ENCODE data around the gene ZNF234. TPM values are rescaled to one million over a fixed set of nuclear protein-coding genes. Genes with fewer than 3 reads are reported as not detected.

The ZNF234 gene
- total RNA-seq, 1 experiment from 2014 or later: 9.6 TPM

DNA sequence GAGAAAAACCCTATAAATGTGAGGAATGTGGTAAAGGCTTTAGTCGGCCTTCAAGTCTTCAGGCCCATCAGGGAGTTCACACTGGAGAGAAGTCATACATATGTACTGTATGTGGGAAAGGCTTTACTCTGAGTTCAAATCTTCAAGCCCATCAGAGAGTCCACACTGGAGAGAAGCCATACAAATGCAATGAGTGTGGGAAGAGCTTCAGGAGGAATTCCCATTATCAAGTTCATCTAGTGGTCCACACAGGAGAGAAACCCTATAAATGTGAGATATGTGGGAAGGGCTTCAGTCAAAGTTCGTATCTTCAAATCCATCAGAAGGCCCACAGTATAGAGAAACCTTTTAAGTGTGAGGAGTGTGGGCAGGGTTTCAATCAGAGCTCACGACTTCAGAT is 35.2 kb downstream of the ZNF234 start:
- H3K27me3 Mint-ChIP-seq (ENCODE audit: insufficient read depth, unreplicated experiment): no peaks in the 10 kb centered on the region
- no peaks in the 10 kb centered on the region for H3K4me1 Mint-ChIP-seq (ENCODE audit: insufficient read depth, unreplicated experiment)
- TF ChIP-seq, protein P1, sequence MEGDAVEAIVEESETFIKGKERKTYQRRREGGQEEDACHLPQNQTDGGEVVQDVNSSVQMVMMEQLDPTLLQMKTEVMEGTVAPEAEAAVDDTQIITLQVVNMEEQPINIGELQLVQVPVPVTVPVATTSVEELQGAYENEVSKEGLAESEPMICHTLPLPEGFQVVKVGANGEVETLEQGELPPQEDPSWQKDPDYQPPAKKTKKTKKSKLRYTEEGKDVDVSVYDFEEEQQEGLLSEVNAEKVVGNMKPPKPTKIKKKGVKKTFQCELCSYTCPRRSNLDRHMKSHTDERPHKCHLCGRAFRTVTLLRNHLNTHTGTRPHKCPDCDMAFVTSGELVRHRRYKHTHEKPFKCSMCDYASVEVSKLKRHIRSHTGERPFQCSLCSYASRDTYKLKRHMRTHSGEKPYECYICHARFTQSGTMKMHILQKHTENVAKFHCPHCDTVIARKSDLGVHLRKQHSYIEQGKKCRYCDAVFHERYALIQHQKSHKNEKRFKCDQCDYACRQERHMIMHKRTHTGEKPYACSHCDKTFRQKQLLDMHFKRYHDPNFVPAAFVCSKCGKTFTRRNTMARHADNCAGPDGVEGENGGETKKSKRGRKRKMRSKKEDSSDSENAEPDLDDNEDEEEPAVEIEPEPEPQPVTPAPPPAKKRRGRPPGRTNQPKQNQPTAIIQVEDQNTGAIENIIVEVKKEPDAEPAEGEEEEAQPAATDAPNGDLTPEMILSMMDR (IDR thresholded peaks at IDR 0.05; ENCODE audit: unreplicated experiment): no peak
- POLR2A ChIA-PET: interaction anchor here (0.6 to 1.1 kb wide), 3 partner anchors 68 to 204 kb away, joined by 3 read pairs; no protein-coding TSS in a partner anchor
- DNase-seq (ENCODE audit: unreplicated experiment): no peak
- no TSS peak for BruUV-seq (replicated peaks)
- H3K27ac Mint-ChIP-seq (ENCODE audit: low read depth, unreplicated experiment): no peak overlapping the region
- CTCF ChIA-PET: no interaction called here
- H3K9me3 Mint-ChIP-seq (ENCODE audit: unreplicated experiment): peaks cover 37% of the 10 kb centered on the region
- peaks cover 62% of the 10 kb centered on the region for H3K36me3 Mint-ChIP-seq (ENCODE audit: insufficient read depth, unreplicated experiment)
- no peak overlapping the region for H3K4me3 Mint-ChIP-seq (ENCODE audit: unreplicated experiment)
- intact Hi-C loops (cut with micrococcal nuclease): no loop called here

DNA sequence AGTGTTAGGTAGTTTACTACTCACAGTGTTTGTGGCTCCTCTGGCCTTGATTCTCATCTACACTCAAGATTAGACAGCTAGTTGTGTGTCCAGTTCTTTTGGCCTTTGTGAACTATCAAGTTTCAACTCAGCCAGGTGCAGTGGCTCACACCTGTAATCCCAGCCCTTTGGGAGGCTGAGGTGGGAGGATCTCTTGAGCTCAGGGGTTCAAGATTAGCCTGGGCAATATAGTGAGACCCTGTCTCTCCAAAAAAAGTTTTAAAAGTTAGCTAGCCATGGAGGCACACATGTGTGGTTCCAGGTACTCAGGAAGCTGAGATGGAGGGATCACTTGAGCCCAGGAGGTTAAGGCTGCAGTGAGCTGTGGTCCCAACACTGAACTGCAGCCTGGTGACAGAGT is 39.6 kb downstream of the ZNF234 start:
- Mint-ChIP-seq H3K36me3 (ENCODE audit: insufficient read depth, unreplicated experiment) (peaks cover 19% of the 10 kb centered on the region), H3K4me1 (ENCODE audit: insufficient read depth, unreplicated experiment) (no peaks in the 10 kb centered on the region), H3K9me3 (ENCODE audit: unreplicated experiment) (peaks cover 33% of the 10 kb centered on the region), H3K4me3 (ENCODE audit: unreplicated experiment) (no peak overlapping the region), H3K27ac (ENCODE audit: low read depth, unreplicated experiment) (no peak overlapping the region), H3K27me3 (ENCODE audit: insufficient read depth, unreplicated experiment) (no peaks in the 10 kb centered on the region)
- POLR2A ChIA-PET: interaction anchor here (0.6 to 1.9 kb wide), 2 partner anchors 9 to 26 kb away, joined by 3 to 7 read pairs; no protein-coding TSS in a partner anchor
- CTCF ChIA-PET: no interaction called here
- no peak for DNase-seq (ENCODE audit: unreplicated experiment)
- TF ChIP-seq, protein P1 (IDR thresholded peaks at IDR 0.05; ENCODE audit: unreplicated experiment): no peak
- BruUV-seq (replicated peaks): no TSS peak
- intact Hi-C loops (cut with micrococcal nuclease): no loop called here

DNA sequence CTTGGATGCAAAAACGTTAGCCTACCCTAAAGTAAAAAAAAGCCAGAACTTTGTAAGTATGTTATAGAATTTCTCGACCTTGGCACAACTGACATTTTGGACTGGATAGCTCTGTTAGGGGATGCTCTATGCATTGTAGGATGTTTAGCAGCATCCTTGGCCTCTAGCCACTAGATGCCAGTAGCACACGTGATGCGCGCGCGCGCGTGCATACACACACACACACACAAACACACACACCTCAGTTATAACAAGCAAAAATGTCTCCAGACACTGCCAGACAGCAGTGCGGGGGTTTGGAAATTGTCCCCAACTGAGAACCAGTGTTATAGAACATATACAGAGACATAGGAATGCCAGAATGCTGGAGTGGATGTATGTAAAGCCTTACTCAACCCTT is 40.8 kb downstream of the ZNF234 start:
- CTCF ChIA-PET: no interaction called here
- Mint-ChIP-seq H3K9me3 (ENCODE audit: unreplicated experiment) (peaks cover 21% of the 10 kb centered on the region), H3K36me3 (ENCODE audit: insufficient read depth, unreplicated experiment) (peaks cover 7% of the 10 kb centered on the region), H3K27ac (ENCODE audit: low read depth, unreplicated experiment) (no peak overlapping the region), H3K27me3 (ENCODE audit: insufficient read depth, unreplicated experiment) (no peaks in the 10 kb centered on the region), H3K4me3 (ENCODE audit: unreplicated experiment) (no peak overlapping the region), H3K4me1 (ENCODE audit: insufficient read depth, unreplicated experiment) (no peaks in the 10 kb centered on the region)
- no peak for DNase-seq (ENCODE audit: unreplicated experiment)
- POLR2A ChIA-PET: interaction anchor here (1.3 to 1.9 kb wide), 2 partner anchors 14 to 25 kb away, joined by 4 to 7 read pairs; no protein-coding TSS in a partner anchor
- intact Hi-C loops (cut with micrococcal nuclease): no loop called here
- TF ChIP-seq, protein P1 (IDR thresholded peaks at IDR 0.05; ENCODE audit: unreplicated experiment): no peak
- no TSS peak for BruUV-seq (replicated peaks)

DNA sequence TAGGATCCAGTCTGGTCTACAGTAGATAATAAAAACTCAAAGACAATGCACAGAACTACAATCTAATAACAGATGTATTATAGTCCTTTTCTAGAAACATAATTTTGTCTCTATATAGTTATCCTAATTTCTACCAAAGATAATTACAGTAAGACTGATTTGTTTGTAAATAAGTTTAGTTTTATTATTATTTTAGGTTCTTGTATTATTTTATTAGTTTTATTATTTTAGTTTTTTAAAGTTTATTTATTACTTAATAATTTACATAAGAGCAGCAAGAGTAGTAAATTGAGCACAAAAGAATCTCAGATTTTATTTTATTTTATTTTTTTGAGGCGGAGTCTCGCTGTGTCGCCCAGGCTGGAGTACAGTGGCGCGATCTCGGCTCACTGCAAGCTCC is 48.7 kb downstream of the ZNF234 start:
- no TSS peak for BruUV-seq (replicated peaks)
- H3K27me3 Mint-ChIP-seq (ENCODE audit: insufficient read depth, unreplicated experiment): peaks cover 11% of the 10 kb centered on the region
- no peaks in the 10 kb centered on the region for H3K4me1 Mint-ChIP-seq (ENCODE audit: insufficient read depth, unreplicated experiment)
- TF ChIP-seq, protein P1 (IDR thresholded peaks at IDR 0.05; ENCODE audit: unreplicated experiment): no peak
- intact Hi-C loops (cut with micrococcal nuclease): no loop called here
- no peaks in the 10 kb centered on the region for H3K36me3 Mint-ChIP-seq (ENCODE audit: insufficient read depth, unreplicated experiment)
- ChIA-PET CTCF (interaction anchor here (0.6 kb wide), 1 partner anchor 31 kb away, joined by 3 read pairs; no protein-coding TSS in a partner anchor), POLR2A (interaction anchor here (0.6 kb wide), 1 partner anchor 10 kb away, joined by 3 read pairs; no protein-coding TSS in a partner anchor)
- no peak for DNase-seq (ENCODE audit: unreplicated experiment)
- H3K4me3 Mint-ChIP-seq (ENCODE audit: unreplicated experiment): no peak overlapping the region
- H3K9me3 Mint-ChIP-seq (ENCODE audit: unreplicated experiment): peaks cover 36% of the 10 kb centered on the region
- no peak overlapping the region for H3K27ac Mint-ChIP-seq (ENCODE audit: low read depth, unreplicated experiment)

Data from MCF 10A (cell line).